Measurements from ENCODE around the gene TMEM131.
"Not testable (repeated sequence)": the region's sequence is repeated elsewhere in the genome, so short reads cannot be mapped to it uniquely, and the experiment has no call there.

TMEM131 gene

GRCh38 chr2:97826266-97826847 is 169.4 kb downstream of the TMEM131 start:
- DNase-seq; intact Hi-C loops (cut with DNase I): not testable (repeated sequence)

- intact Hi-C loops (cut with DNase I); DNase-seq: not testable (repeated sequence)
Measured at GRCh38 chr2:97824011-97824410, 171.7 kb downstream of the TMEM131 start.

DNA sequence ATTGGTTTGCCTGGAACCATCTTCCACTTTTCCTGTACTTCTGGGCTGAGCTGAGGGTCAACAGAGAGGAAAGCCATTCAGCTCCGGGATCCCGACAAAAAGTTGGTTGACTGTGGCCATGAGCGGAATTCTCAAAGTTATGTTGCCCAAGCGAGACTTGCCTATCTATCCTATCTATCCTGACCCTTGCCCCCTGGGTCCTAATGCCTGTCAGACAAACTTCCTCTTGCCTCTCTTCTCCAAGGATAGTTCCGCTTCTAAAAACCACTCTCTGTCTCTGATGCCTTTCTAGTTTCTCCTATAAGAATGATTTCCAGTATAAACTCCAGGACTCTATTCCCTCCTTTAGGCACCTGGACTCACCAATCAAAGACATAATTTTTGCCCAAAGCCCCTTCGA is 173.9 kb downstream of the TMEM131 start:
- intact Hi-C loops (cut with DNase I); DNase-seq: not testable (repeated sequence)

DNA sequence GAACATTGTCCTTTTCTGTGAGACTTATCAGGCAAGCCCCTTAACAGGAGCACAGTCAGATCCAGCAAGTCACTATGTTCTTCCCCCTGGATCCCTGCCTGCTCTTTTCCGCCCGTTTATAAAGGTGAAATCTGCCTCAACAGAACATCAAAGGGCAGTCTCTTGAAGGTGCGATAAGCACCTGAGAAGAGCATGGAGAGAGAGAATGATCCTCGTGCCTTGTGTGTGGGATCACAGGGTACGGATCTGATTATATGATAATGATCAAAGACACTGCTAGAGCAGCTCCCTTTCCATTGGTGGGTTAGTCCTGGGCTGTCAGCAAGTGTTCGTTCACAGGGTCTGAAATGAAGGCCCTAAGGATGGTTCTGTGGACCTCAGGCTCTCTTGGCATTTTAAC is 176.0 kb downstream of the TMEM131 start:
- intact Hi-C loops (cut with DNase I): no loop called here
- no peak for DNase-seq

GRCh38 chr2:97816411-97816810 is 179.3 kb downstream of the TMEM131 start:
- intact Hi-C loops (cut with DNase I): no loop called here
- no peak for DNase-seq

- DNase-seq: no peak
- intact Hi-C loops (cut with DNase I): no loop called here
Measured at GRCh38 chr2:97812931-97813330, 182.8 kb downstream of the TMEM131 start.

DNA sequence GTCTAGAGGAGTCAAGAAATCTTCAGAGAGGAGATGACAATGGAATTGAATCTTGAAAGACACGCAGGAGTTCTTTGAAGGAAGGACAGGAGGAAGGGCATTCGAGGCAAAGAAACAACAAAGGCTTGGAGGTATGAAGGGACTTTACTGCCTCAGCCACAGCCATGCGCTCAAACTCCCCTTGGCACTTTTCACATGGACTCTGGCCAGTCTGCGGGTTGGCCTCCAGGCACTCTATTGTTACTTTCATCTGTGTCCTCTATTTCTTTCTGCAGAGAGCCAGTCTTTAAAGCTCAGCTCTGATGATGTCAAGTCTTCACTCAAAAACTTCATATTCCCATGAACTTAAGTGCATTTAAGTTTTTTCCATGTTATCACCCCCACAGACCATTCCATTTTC is 186.9 kb downstream of the TMEM131 start:
- DNase-seq: peak in 2 of 10 donors; percentile 17 to 59
- intact Hi-C loops (cut with DNase I): loop anchor here (5.0 kb wide), 1 partner anchor 183 kb away; no protein-coding TSS in a partner anchor

DNA sequence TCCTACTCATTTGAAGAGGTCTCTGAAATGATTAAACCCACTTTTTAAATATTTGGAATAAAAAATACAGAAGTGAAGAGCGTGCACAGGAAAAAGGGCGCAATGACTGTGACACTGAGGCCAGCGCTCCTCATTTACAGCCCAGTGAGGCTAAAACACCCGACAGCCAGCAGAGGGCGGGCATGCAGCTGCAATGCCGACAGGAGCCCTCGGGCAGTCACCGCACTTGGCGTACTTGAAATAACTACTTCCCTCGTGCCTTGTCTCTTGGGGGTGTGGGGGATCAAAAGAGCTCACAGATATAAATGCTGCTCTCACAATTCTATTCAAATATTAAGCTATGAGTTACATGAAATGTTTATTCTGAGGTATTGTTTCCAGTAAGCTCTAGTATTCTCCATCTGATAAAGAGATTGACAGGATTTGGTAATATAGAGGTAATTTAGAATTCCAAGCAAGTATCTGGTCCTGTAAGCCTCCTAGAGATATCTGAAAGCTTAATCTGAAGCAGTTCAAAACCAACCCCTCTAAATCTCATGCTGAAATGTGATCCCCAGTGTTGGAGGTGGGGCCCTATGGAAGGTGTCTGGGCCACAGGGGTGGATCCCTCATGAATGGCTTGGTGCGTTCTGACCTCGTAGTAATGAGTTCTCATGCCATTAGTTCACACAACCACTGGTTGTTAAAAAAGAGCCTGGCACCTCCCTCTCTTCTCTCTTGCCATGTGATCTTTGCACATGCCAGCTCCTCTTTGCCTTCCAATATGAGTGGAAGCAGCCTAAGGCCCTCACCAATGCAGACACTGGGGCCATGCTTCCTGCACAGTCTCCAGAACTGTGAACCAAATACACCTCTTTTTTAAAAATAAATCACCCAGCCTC is 188.8 kb downstream of the TMEM131 start:
- intact Hi-C loops (cut with DNase I): loop anchor here (1.0 to 5.0 kb wide), 4 partner anchors 185 to 577 kb away; no protein-coding TSS in a partner anchor
- DNase-seq: peak; percentile 56 to 97 (median 85)

GRCh38 chr2:97805776-97806175 is 190.0 kb downstream of the TMEM131 start:
- no peak for DNase-seq
- intact Hi-C loops (cut with DNase I): loop anchor here (1.0 to 5.0 kb wide), 4 partner anchors 187 to 579 kb away; no protein-coding TSS in a partner anchor

DNA sequence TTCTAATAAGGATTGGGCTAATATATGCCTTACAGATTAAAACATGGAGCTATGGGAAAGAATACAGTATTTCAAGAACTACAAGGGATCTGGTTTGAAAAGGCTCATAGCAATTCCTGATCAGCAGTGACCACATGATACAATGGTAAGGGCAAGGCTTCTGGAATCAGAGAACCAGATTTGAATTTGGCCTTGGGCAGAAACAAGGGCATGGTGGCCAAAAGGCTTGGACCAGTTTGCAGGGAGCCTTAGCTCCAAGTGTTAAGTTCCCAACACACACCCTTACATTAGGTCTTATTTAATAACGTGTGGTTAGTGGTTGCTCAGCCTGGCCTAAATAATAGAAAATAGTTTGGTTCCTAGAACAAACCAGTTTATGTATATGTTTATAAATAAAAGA is 194.7 kb downstream of the TMEM131 start:
- DNase-seq: no peak
- intact Hi-C loops (cut with DNase I): no loop called here

DNA sequence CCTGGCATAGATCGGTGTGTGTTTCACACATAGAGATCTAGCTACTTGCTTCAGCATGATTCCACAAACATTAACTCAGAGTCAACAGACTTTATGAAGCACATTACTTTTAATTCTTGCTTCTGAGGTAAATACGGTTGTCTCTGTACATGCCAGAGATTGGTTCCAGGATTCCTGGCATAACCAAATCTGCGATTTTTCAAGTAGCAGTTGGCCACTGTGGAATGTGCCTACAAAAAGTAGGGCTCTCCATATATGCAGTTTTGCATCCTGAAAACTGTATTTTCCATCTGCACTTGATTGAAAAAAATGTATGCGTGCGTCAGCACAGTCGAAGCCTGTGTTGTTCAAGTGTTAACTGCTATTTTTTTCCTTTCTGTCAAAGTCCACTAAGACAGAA is 197.3 kb downstream of the TMEM131 start:
- no peak for DNase-seq
- intact Hi-C loops (cut with DNase I): no loop called here

DNA sequence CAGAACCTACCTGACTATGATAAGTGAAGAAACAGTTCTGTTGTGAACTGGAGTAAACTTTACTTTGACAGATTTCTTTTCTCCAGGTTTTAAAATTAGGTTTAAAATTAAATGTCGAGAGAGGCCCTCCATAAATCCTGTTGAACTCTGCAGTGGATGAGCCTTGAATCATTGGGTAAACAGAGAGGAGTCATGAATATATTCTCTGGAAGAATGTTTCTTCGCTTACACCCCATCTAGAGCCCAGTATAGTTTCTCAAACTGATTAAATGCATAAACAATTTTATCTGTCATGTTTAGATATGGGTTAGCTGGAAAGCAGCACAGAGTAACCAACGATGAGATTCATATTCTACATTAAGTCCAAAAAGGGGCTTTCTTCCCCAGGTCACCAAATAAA is 198.4 kb downstream of the TMEM131 start:
- intact Hi-C loops (cut with DNase I): no loop called here
- no peak for DNase-seq

DNA sequence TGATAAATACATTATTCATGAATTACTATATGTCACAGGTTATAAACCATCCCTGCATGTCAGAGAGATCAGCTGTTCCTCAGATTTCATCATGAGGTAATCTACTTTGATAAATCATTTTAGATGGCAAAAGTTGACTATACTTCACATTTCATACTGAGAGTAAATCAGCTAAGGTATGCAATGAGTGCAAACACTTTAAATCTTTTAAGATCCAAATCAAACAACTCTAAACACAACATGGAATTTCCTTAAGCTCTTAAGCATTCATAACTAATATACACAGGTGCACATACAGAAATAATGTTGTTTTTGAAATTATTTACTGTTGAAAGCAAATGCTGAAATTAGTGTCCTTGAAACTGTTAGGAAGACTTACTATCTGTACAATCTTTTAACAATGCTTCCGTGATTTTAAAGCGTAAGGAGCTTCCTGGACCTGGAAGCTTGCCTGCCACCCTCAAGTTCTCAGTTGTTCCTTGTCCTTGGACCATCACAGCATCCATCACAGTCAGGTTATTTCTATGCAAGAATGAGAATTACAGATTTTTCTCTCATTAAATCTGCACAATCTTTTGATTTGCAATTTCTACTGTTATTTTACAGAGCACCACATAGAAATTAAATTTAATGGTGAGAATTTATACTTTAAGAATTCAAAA is 199.2 kb downstream of the TMEM131 start:
- intact Hi-C loops (cut with DNase I): no loop called here
- DNase-seq: no peak

DNA sequence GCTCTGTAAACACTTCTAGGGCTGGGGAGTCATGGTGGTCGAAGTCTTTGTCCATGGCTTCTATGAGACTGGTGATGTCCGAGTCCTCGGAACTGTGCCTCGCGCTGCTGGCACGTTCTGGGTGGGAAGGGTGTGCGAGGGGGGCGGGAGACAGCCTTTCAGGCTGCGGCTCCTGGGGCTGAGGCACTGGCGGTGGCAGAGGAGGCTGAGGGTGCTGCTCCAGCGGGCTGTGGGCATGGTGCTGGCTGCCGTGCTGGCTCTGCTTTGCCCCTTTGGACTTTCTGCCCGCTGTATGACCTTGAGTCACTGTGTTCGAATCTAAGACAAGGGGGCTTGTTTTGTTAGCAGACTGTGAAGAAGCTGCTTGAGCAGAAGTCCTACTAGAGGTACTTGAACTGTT is 203.3 kb downstream of the TMEM131 start:
- intact Hi-C loops (cut with DNase I): no loop called here
- DNase-seq: no peak

- no peak for DNase-seq
- intact Hi-C loops (cut with DNase I): no loop called here
Measured at GRCh38 chr2:97788986-97789644, 206.6 kb downstream of the TMEM131 start.

GRCh38 chr2:97785818-97786217 is 209.9 kb downstream of the TMEM131 start:
- no peak for DNase-seq

GRCh38 chr2:97784953-97785352 is 210.8 kb downstream of the TMEM131 start:
- no peak for DNase-seq
- intact Hi-C loops (cut with DNase I): no loop called here

More at GRCh38 chr2:97785818-97786217, 209.9 kb downstream of the TMEM131 start:
- intact Hi-C loops (cut with DNase I): no loop called here

DNA sequence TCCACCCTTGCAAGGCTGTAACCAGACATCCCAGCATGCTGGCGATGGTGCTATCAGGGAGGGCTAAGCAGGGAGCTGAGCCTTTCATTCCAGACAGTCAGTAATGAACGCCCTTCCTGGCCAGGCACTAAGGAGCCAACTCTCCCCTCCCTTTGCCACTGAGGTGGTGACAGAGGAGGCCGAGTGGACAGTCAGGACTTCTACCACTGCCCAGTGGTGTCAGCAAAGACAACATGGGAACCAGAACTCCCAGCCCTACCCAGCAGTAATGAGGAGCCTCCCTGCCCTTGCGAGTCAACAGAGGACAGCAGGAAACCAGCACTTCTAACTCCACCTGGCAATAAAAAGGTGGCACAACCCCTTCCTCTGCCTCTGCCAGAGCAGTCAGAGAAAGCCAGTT is 213.8 kb downstream of the TMEM131 start:
- intact Hi-C loops (cut with DNase I): no loop called here
- DNase-seq: peak in 1 of 10 donors; percentile 55

DNA sequence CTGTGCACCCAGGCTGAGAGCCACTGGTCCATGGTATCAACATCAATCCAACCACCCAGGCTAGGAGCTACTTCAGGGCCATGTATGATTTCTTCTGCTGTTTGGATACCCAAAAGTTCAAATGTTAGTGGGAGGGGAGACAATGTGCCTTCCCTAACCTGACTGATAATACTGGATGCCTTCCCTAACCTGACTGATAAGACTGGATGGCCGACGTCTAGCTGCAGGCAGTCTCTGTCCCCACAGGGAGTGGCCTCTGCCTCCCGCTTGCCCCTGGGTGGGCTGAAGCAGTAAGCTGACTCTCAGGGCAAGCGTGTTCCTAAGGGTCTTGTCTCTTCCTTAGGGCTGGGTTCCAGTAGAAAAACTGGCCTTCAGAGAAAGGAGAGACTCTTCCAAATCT is 216.6 kb downstream of the TMEM131 start:
- DNase-seq: peak in 1 of 10 donors; percentile 47

DNA sequence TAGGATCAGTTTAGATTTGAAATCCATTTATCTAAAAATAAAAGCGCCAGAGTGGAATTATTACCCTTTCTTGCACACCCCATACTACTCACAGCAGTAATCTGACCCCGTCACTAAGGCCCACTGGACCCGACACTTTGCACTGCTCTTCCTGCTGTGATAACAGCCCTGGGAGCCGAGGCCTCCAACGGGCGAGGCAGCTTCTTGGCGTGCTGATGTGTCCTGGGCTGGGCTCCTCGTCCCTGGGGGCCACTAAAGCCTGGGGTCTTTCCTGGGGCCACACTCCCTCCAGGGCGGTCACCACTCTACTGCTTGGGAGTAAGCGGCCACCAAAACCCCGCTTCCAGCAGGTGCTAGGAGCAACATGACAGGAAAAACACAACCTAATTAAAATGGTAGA is 220.7 kb downstream of the TMEM131 start:
- intact Hi-C loops (cut with DNase I): no loop called here
- no peak for DNase-seq

More for the DNA sequence above, 216.6 kb downstream of the TMEM131 start:
- intact Hi-C loops (cut with DNase I): no loop called here

DNA sequence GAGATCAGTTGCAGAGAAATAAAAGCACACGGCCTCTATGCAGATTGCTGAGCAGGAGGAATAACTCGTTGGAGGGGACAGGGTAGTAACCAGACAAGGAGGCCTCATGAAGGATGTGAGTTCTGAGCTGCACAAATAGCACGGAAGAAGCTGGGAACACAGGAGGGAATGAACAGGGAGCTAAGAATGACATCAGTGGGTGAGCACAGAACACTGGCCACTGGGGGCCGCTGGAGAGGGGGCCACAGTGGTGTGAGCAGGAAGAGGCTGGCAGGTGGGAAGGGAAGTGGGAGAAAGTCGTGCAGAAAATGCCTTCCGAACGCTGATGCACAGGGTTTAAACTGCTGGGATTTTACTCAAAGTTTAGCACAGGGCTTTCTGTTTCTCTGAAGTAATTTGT is 221.3 kb downstream of the TMEM131 start:
- intact Hi-C loops (cut with DNase I): no loop called here
- DNase-seq: peak in 1 of 10 donors; percentile 70
